NCI-H2196 (cell line): ENCODE results near the gene CACTIN.
"Not testable (repeated sequence)": the region's sequence is repeated elsewhere in the genome, so short reads cannot be mapped to it uniquely, and the experiment has no call there.

Source experiments
- DNase-seq: peaks from one replicate; lab custom pipeline; 2025; ENCODE audit not compliant: unreplicated experiment; lab: John Stamatoyannopoulos, UW

CACTIN gene

DNA sequence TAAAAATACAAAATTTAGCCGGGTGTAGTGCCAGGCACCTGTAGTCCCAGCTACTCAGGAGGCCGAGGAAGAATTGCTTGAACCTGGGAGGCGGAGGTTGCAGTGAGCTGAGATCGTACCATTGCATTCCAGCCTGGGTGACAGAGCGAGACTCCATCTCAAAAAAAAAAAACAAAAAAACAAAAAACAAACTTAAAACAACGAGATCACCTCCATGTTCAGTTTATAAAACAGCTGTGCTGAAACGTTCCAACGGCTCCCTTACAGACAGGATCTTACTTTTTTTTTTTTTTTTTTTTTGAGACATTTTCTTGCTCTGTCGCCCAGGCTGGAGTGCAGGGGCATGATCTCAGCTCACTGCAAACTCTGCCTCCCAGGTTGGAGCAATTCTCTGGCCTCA, 2.2 kb upstream of the CACTIN start:
- not testable (repeated sequence) for DNase-seq

DNA sequence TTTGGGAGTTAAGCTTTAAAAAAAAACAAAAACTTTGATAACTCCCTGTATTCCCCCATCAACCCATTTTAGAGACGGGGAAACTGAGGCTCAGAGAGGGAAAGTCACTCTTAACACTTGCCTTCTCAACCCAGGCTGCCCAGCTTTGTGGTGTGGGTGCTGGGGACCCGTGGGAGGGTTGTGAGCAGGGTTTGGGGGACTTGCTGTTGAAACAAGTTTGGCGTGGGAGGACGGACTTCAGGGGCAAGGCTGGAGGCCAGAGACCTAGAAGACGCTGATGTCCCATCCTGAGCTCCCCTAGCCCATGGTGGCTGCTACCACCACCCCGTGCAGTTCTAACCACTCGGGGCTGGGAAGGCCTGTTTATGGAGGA, 747 bp upstream of the CACTIN start:
- no peak for DNase-seq

DNA sequence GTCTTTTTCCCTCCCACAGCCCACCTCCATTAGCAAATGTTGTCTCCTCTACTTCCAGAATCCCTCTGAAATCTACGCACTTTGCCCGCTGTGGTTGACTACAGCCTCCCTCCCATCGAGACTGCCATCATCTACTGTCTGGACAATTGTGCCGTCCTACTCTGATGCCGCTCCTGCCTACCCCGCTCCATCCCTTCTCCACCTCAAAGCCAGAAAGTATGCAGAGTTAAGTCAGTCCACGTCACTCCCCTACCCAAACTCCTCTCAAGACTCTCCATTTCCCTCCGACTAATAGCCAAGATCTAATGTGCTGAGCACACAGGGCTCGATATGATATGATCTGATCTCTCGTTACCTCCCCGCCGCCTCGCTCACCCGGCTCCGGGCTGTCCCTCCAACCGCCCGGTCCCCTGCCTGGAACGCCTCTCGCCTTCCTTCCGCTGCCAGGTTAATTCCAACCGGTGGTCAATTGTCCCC, 556 bp downstream of the CACTIN start:
- no peak for DNase-seq

DNA sequence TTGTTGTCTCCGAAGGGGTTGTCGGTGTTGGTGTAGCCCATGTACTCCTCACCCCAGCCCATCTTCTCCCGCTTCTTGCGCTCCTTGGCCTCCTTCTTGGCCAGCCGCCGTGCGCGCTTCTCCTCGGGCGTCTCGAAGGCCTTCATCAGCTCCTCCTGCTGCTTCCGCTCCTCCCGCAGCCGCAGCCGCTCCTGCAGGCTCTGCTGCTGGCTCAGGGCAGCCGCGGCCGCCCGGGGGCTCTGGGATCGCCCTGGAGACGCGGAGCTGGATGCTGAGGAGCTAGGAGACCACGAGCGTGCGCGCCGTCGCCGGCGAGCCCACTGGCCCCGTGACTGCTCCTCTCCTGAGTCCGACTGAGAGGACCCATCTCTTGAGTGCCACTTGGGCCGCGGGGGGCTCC, 2.9 kb downstream of the CACTIN start:
- DNase-seq, result no peak

DNA sequence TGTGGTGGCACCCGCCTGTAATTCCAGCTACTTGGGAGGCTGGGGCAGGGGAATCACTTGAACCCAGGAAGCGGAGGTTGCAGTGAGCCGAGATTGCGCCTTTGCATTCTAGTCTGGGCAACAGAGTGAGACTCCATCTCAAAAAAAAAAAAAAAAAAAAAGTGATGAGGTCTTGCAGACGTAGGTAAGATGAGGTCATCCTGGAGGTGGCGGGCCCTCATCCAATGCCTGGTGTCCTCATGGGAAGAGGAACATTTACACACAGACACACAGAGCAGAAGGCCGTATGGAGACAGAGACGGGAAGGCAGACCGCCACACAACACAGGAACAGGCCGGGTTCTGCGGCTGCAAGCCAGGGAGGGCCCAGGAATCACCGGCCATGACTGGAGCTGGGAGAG, 4.4 kb downstream of the CACTIN start:
- no peak for DNase-seq

DNA sequence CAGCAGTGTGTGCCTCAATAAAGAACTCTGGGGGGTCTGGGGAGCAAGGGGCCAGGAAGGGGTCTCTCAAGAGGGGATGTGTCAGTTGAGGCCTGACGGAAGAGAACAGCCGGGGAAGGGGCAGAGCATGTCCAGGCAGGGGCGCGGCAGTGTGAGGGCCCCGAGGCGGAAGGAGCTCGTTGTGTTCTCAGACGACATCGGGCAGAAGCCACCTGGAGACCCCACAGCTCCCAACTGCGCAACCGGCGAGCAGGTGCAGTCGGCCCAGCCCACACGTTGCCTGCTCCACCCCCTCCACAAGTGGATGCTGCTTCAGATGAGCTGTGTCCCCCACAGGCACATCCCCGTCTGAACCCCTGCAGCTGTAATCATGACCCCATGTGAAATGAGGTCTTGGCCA, 4.9 kb downstream of the CACTIN start:
- DNase-seq, result no peak

DNA sequence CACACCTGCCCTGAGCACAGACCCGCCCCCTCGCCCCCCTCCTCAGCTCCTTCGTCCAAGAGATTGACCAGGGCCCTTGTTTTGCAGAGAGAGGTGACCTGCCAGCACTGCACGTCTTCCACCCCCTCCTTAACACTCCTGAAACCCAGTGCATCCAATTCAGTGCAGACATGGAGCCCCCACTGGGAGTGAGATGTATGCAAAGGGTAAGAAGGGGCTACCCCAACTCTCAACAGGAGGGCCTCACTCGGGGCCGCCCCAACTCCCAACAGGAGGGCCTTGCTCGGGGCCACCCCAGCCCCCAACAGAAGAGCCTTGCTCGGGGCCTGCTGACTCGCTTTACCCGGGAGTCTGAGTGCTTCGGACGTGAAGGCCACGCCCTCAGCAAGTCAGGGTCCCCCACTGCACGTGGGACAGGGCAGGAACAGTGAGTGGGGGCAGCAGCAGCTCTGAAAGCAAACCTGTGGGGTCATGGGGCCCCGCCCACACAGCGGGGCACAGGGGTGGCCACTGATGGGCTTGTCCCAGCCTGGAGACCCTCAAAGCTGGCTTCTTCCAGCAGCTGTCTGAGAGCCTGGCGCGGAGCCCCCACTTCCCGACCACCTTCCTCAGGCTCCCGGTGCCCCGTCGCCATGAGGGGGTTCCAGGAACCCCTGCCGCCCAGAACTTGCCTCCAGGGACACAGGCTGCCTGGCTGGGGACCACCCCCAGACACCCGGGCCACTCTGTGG, 5.6 kb downstream of the CACTIN start:
- no peak for DNase-seq

DNA sequence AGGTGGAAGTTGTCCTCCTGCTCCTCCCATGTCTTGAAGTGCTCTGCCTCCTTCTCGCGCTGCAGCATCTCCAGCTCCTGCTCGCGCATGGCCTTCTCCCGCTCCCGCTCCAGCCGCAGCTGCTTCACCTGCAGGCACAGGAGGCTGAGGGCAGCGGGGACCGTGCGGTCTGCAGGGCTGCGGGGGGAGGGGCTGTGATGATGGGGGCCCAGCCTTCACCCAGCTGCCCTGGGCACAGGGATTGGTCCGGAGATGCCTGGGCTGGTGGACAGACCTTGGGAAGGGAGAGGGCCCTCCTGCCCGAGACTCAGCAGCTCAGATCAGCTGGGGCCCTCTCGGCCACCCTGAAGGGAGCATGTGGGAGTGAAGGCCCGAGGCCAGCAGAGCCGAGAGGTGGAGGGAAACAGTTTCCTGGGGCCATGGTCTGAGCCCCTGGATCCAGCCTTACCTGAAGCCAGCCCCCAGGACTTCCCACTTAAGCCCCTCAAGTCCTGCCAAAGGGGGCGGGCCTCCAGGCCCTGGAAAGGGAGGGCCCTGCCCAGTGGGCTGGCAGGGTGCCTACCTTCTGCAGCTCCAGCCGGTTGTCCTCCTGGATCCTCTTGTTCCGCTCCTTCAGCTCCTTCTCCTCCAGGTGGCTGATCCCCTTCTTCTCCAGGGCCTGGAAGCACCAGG, 6.3 kb downstream of the CACTIN start:
- no peak for DNase-seq

DNA sequence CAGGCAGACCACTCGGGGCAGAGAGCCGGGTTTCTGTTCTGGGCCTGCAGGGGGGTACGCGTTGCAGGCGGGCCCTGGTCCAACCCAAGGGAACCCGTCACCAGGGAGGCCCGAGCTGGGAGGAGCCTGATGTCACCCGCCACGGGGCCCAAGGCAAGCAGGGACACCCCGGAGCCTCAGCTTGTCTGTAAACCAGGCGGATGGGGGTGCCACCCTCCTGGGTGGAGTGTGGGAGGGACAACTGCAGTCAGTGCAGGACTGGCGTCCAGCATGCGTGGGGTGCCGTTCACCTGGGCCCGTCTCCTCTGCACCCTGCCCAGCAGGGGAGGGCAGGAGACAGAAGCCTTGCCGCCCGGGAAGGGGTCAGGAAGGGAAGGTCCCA, 7.0 kb downstream of the CACTIN start:
- DNase-seq, result no peak

DNA sequence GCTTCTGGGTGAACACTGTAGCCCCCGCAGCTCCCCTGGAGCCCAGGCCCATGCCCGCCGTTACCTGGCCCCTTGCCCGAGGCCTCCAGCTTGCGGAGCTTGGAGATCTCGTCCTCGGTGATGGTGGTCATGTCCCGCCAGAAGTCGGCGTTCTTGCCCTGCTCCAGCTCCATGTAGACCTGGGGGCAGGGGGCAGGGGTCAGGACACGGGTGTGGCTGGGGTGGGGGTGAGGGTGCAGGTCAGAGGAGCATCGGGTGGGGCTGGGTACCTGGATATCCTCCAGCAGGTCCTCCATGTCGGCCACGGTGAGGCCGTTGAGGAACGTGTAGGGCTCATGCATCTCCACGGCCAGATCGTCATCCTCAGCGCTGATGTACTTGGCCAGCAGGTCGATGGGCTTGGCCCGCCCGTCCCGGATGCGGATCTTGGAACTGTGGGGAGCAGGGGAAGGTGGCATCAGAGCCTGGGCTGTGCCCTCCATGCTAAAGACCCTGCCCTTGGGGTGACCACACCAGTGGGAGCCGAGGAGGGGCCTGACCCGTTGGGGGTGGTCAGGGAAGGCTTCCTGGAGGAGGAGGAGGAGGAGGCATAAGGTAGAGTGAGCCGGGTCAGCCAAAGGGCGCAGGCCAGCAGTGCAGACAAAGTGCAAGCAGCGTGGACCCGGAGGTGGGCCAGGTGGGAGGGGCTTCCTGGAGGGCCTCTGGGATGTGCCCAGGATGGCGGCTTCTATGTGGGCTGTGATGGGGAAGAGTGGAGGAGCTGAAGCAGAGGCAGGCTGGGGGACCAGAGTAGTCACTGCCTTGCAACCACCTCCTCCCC, 7.6 kb downstream of the CACTIN start:
- no peak for DNase-seq

DNA sequence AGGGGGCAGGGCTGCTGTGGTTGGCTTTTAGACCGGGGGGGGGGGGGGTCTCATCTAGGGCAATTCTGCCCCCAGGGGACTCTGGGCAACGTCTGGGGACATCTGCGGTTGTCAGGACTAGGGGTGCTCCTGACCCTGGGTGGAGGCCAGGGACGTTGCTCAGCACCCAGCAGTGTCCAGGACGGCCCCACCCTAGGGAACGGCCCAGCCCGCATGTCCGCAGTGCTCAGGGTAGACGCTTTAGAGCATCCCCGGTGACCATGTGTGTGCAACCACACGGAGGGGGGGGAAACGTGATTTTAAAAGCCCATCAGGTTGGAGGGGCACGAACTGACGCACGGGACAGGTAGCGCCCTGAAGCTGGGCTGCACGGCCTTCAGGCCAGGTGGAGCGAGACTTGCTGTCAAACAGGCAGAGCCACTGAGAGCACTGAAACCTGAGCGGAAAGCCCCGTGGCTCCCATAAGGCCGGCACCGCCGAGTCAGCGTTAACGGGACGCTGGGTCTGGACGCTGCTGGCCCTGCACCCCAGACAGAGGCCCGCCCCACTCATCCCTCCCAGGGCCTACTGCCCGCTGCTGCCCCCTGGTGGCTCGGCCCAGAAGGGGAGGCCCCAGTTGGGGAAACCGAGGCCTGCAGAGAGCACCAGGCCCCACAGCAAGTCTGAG, 8.3 kb downstream of the CACTIN start:
- DNase-seq, result peak; percentile 35

DNA sequence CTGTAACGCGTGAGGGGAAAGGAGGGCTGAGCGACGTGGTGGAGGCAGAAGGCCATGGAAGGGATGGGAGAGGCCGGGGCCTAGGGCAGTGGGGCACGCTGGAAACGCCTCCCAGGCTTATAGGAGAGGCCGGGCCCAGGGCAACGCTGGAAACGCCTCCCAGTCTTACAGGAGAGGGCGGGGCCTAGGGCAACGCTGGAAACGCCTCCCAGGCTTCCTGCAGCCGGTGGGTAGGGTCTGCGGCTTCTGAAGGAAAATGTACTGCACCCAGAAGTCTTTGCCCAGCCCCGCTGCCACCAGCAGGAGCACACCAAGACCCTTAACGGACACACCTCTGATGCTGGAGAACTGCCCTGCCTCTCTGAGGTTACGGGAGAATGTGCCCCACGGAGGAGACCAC, 9.1 kb downstream of the CACTIN start:
- DNase-seq, result no peak

DNA sequence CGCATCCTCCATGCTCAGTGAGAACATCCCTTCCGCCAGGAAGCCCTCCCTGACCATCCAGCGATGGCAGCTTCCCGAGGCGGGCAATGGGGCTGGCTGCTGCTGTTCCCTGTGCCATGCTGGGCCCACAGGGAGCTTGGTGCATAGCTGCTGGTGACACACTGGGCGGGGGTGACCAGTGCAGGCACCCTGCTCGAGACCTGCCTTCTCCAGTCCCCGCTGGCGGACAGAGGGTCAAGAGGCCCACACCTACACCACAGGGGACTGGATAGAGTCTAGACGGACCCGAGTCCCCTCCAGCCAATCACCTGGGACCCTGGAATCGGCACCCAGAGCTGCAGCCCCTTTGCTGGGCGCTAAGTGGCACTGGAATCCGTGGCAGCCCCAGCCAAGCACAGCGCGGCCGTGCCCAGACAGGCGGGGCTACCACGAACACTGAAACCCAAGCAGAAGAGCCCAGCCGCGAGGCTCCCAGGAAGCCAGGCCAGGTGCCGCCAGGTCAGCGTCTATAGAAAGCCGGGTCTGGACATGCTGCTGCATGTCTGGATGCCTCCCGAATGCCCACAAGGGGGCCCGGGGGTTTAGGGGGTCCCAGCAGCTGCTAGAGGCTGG, 11.0 kb downstream of the CACTIN start:
- no peak for DNase-seq

DNA sequence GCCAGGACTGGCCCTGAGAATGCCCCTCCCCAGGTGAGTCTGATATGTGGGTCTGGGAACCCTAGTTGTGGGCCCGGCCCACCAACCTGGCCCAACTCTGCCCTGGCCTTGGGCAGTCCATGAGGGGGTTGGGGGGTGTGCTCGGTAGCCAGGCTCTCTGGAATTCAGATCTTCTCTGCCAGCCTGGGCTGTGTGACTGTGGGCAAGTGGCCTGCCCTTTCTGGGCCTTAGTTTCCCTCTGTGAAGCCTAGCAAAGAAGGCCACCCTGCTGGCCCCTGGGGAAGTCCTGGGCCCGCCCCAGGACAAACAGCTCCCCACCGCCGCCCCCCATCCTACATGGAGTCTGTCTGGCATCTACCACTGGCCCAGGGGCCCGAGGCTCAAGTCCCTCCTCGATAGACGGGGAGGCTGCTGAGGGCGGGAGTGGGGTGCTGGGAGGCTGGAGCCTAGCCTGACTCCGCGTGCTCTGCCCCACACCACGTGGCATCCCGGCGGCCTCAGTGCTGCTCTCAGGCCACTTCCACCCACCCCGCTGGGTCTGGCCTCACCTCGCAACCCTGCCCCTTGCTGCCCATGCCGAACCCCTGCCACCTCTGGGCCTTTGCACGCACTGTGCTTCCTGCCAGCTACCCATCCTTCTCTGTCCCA, 11.6 kb downstream of the CACTIN start:
- DNase-seq, result no peak

DNA sequence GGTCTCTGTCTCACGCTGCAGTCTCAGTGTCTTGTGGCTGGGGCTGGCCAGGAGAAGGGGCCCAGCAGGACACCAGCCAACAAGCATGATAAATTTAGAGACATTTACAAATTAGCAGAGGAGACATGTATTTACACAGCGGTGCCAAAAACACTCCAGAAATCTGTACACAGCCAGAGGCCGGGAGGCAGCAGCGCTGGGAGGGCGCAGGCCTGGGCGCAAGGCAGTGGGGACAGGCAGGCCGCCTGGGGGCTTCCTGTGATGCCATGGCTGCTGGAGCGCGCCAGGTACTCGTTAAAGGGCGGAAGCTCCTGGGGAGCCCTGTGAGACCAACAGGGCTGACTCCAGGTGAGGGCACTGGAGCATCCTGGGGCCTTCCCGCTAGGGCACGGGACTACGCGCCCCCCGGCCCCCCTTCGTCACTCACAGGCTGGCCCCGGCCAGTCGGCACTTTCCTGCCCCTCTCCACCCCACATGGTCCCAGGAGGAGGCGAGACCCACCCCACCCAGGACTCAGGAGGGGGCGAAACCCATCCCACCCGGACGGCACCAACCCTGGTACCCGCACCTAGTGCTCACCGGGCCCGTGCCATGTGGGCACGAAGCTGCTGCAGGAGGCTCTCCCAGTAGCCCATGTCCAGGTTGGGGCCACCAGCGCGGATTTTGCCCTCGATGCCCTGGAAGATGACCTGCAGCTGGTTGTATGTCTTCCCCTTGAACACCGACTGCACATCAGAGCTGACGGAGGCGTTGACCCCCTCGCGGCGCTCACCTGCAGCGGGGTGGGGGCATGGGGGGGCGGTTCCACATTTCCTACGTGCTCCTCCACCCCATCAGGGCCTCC, 12.6 kb downstream of the CACTIN start:
- no peak for DNase-seq

DNA sequence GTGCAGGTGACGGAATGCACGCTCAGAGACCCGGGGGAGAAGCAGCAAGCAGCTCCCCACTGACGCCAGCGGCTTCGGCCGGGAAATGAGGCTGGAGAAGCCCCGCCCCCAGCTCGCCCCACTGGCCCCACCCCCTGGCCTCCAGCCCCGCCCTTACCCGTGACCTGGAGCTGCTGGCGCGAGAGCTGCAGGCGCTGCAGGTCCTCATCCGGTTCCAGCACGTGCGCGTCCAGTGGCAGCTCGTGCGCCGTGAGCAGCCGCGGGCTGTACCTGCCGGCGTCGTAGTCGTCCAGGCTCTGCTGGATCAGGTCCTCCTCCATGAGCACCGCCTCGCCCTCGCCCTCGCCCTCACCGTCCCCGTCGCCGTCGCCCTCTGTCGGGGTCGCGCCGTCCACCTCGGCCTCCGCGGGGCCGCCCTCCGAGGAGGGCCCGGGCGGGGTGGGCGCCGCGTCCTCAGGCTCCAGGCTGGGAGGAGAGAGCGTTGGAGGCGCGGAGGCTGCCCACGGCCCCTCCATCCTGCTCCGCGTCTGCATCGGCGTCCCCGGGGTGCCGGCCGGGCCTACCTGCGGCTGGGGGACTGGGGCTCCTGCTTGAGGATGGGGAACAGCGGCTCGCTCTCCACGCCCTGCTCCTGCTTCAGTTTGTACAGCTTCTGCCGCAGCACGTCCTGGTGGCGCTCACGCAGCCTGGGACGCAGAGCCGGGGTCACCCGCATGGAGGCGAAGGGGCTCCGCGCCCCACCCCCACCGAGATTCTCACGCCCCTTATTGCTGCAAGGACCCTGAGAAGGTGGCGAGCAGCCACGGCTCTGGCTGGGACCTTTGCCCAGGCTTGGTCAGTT, 13.5 kb downstream of the CACTIN start:
- no peak for DNase-seq

DNA sequence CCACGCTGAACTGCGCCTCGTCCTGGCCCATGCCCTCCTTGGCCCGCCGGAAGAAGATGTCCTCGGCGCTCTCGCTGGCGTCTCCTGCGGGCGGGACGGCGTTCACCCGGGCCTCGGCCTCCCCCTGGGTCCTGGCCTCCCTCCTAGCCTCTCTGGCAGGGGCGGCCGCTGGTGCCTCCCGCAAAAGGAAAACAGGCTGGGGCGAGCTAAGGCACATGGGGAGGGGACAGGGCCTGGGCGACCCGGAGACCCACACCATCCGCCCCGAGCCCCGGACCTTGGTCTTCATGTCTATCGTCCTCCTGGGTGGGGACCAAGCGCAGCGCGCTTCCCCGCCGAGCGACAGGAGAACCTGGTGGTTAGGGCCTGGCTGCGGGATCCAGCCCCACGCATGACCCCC, 14.3 kb downstream of the CACTIN start:
- DNase-seq, result no peak

DNA sequence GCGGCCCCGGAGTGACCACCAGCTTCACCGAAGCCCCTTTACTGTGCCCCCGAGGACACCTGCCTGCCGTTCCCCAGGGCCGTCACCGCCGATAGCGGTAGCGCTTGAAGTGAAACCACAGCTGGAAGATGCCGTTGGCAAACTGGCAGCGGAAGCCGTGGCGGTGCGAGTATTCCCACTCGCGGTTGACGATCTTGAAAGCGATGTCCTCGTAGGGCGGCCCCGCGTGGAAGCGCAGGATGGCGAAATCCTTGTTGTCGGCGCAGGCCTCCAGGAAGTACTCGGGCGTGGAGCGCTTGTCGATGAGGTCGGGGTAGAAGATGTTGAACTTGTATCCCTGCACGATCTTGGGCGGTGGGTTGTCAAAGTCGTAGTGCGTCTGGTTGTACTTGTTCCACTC, 14.7 kb downstream of the CACTIN start:
- DNase-seq, result no peak
